Mesendoderm (in vitro differentiated cells): ENCODE results near the gene MCF2L2.

ENCODE experiments used
- DNase-seq: peaks from one replicate; pipeline ENCODE4 v3.0.0; 2013
- H2AK5ac ChIP-seq: 2 replicates; pipeline ENCODE4 v1.6.1; 2013; ENCODE audit warnings: low read length, inconsistent platforms
- H2BK120ac ChIP-seq: 2 replicates; pipeline ENCODE4 v1.6.1; 2013; ENCODE audit warnings: low read depth, mild to moderate bottlenecking, low read length, moderate library complexity, mixed read lengths
- H2BK15ac ChIP-seq: replicated peaks from 2 replicates; pipeline ENCODE4 v1.6.1; 2013; ENCODE audit warnings: low read depth, mild to moderate bottlenecking, moderate library complexity
- H2BK5ac ChIP-seq: 2 replicates; pipeline ENCODE4 v1.6.1; 2013; ENCODE audit warnings: low read length, inconsistent platforms
- H3K18ac ChIP-seq: 2 replicates; pipeline ENCODE4 v1.6.1; 2013; ENCODE audit warnings: mild to moderate bottlenecking, low read length, mixed read lengths
- H3K23ac ChIP-seq: one replicate; pipeline ENCODE4 v1.6.1; 2013; ENCODE audit warnings: low read length
- H3K27ac ChIP-seq: 2 replicates; pipeline ENCODE4 v1.5.1; 2013; ENCODE audit warnings: low read depth, mild to moderate bottlenecking, inconsistent platforms, low read length, moderate library complexity
- H3K27me3 ChIP-seq: 2 replicates; pipeline ENCODE4 v1.6.1; 2013; ENCODE audit warnings: low read length, control low read depth, mild to moderate bottlenecking, inconsistent platforms; ENCODE audit not compliant: insufficient read depth, poor library complexity
- H3K36me3 ChIP-seq: 2 replicates; pipeline ENCODE4 v1.6.1; 2013; ENCODE audit warnings: low read length, inconsistent platforms; ENCODE audit not compliant: control insufficient read depth, insufficient read depth
- H3K4ac ChIP-seq: one replicate; pipeline ENCODE4 v1.6.1; 2013; ENCODE audit warnings: low read depth, mild to moderate bottlenecking, low read length, moderate library complexity
- H3K4me1 ChIP-seq: 2 replicates; pipeline ENCODE4 v1.6.1; 2013; ENCODE audit warnings: low read depth, low read length, inconsistent platforms; ENCODE audit not compliant: control insufficient read depth
- H3K4me2 ChIP-seq: 2 replicates; pipeline ENCODE4 v1.6.1; 2013; ENCODE audit warnings: low read length
- H3K4me3 ChIP-seq: 2 replicates; pipeline ENCODE4 v1.5.1; 2013; ENCODE audit warnings: mild to moderate bottlenecking, low read length
- H3K56ac ChIP-seq: one replicate; pipeline ENCODE4 v1.6.1; 2013; ENCODE audit warnings: low read length
- H3K79me1 ChIP-seq: 2 replicates; pipeline ENCODE4 v1.6.1; 2013; ENCODE audit warnings: low read length, inconsistent platforms
- H3K79me2 ChIP-seq: 2 replicates; pipeline ENCODE4 v1.6.1; 2013; ENCODE audit warnings: mild to moderate bottlenecking, low read length; ENCODE audit not compliant: control insufficient read depth, insufficient read depth
- H3K9ac ChIP-seq: 2 replicates; pipeline ENCODE4 v1.6.1; 2013; ENCODE audit warnings: low read length, inconsistent platforms
- H4K5ac ChIP-seq: one replicate; pipeline ENCODE4 v1.6.1; 2013; ENCODE audit warnings: low read length
- H4K8ac ChIP-seq: one replicate; pipeline ENCODE4 v1.6.1; 2013; ENCODE audit warnings: low read depth, mild to moderate bottlenecking, control low read depth, low read length, moderate library complexity
- WGBS: extraction: QIAGEN DNeasy Blood & Tissue Kit; methylation state at CpG from one replicate; pipeline ENCODE4 v1.1.7; 2013; ENCODE audit warnings: low lambda C conversion rate, missing lambda C conversion rate; ENCODE audit not compliant: insufficient coverage; ENCODE audit errors: extremely low coverage; 5-methylcytosine and 5-hydroxymethylcytosine counted together

Gene MCF2L2

GRCh38 chr3:183222631-183223235, 205.7 kb downstream of the MCF2L2 start:
- no peaks in the 10 kb centered on the region for H3K79me2 ChIP-seq
- H2AK5ac ChIP-seq = no peak overlapping the region
- H2BK120ac ChIP-seq = no peak overlapping the region
- no peak overlapping the region for H4K5ac ChIP-seq
- no peak overlapping the region for H3K23ac ChIP-seq
- no peak overlapping the region for H2BK5ac ChIP-seq
- no peaks in the 10 kb centered on the region for H3K79me1 ChIP-seq
- no peak overlapping the region for H3K27ac ChIP-seq
- DNase-seq = peak; percentile 21
- H3K4me2 ChIP-seq = no peak overlapping the region
- no CpG with 5 or more reads among the region's 3 CpGs for WGBS
- no peak overlapping the region for H2BK15ac ChIP-seq
- no peak overlapping the region for H3K4me3 ChIP-seq
- no peak overlapping the region for H3K9ac ChIP-seq
- no peak overlapping the region for H3K4ac ChIP-seq
- no peak overlapping the region for H3K18ac ChIP-seq
- no peak overlapping the region for H4K8ac ChIP-seq
- peaks cover 2% of the 10 kb centered on the region for H3K4me1 ChIP-seq
- no peak overlapping the region for H3K56ac ChIP-seq
- no peaks in the 10 kb centered on the region for H3K27me3 ChIP-seq
- no peaks in the 10 kb centered on the region for H3K36me3 ChIP-seq

- no peak overlapping the region for H3K27ac ChIP-seq
- H3K79me1 ChIP-seq = no peaks in the 10 kb centered on the region
- peaks cover 2% of the 10 kb centered on the region for H3K4me1 ChIP-seq
- H3K4ac ChIP-seq = no peak overlapping the region
- no peaks in the 10 kb centered on the region for H3K27me3 ChIP-seq
- H3K23ac ChIP-seq = no peak overlapping the region
- H3K18ac ChIP-seq = no peak overlapping the region
- no peaks in the 10 kb centered on the region for H3K79me2 ChIP-seq
- WGBS = no CpG with 5 or more reads among the region's 5 CpGs
- H3K4me2 ChIP-seq = no peak overlapping the region
- no peak overlapping the region for H4K8ac ChIP-seq
- no peak overlapping the region for H2AK5ac ChIP-seq
- H4K5ac ChIP-seq = no peak overlapping the region
- H3K9ac ChIP-seq = no peak overlapping the region
- H2BK5ac ChIP-seq = no peak overlapping the region
- no peaks in the 10 kb centered on the region for H3K36me3 ChIP-seq
- no peak for DNase-seq
- no peak overlapping the region for H3K56ac ChIP-seq
- H2BK15ac ChIP-seq = no peak overlapping the region
- H2BK120ac ChIP-seq = no peak overlapping the region
- no peak overlapping the region for H3K4me3 ChIP-seq
Observed at GRCh38 chr3:183220828-183221227, 207.6 kb downstream of the MCF2L2 start.

- Histone ChIP-seq H2BK15ac (no peak overlapping the region), H3K23ac (no peak overlapping the region), H3K18ac (no peak overlapping the region), H3K56ac (no peak overlapping the region), H3K4ac (no peak overlapping the region), H2AK5ac (no peak overlapping the region), H3K4me2 (no peak overlapping the region), H3K4me1 (peaks cover 2% of the 10 kb centered on the region), H3K27ac (no peak overlapping the region), H3K79me1 (no peaks in the 10 kb centered on the region), H2BK5ac (no peak overlapping the region), H2BK120ac (no peak overlapping the region), H3K79me2 (no peaks in the 10 kb centered on the region), H4K8ac (no peak overlapping the region), H3K9ac (no peak overlapping the region), H3K36me3 (no peaks in the 10 kb centered on the region), H3K27me3 (no peaks in the 10 kb centered on the region), H4K5ac (no peak overlapping the region), H3K4me3 (no peak overlapping the region)
- no CpG with 5 or more reads among the region's 2 CpGs for WGBS
- no peak for DNase-seq
Observed at GRCh38 chr3:183218826-183219225, 209.6 kb downstream of the MCF2L2 start.

- Histone ChIP-seq H2BK5ac (no peak overlapping the region), H3K27me3 (no peaks in the 10 kb centered on the region), H3K9ac (no peak overlapping the region), H4K8ac (no peak overlapping the region), H2AK5ac (no peak overlapping the region), H3K4me3 (no peak overlapping the region), H3K4ac (no peak overlapping the region), H3K36me3 (no peaks in the 10 kb centered on the region), H3K79me2 (no peaks in the 10 kb centered on the region), H3K18ac (no peak overlapping the region), H3K79me1 (no peaks in the 10 kb centered on the region), H3K23ac (no peak overlapping the region), H4K5ac (no peak overlapping the region), H3K27ac (no peak overlapping the region), H2BK15ac (no peak overlapping the region), H3K4me2 (no peak overlapping the region), H2BK120ac (no peak overlapping the region), H3K56ac (no peak overlapping the region), H3K4me1 (peaks cover 2% of the 10 kb centered on the region)
- DNase-seq = no peak
- WGBS = no CpG with 5 or more reads among the region's 9 CpGs
Observed at GRCh38 chr3:183217548-183218332, 210.7 kb downstream of the MCF2L2 start.

- H3K18ac ChIP-seq = no peak overlapping the region
- WGBS = no CpG with 5 or more reads among the region's 4 CpGs
Observed at GRCh38 chr3:183215591-183216202, 212.7 kb downstream of the MCF2L2 start.

More at GRCh38 chr3:183215591-183216202, 212.7 kb downstream of the MCF2L2 start:
- no peak overlapping the region for H3K9ac ChIP-seq
- no peaks in the 10 kb centered on the region for H3K27me3 ChIP-seq
- no peak overlapping the region for H3K4me3 ChIP-seq
- no peak overlapping the region for H3K4me2 ChIP-seq
- H2BK120ac ChIP-seq = no peak overlapping the region
- H3K23ac ChIP-seq = no peak overlapping the region
- no peak overlapping the region for H2AK5ac ChIP-seq
- no peaks in the 10 kb centered on the region for H3K36me3 ChIP-seq
- no peak overlapping the region for H4K5ac ChIP-seq
- H2BK5ac ChIP-seq = no peak overlapping the region
- no peak overlapping the region for H3K27ac ChIP-seq
- no peaks in the 10 kb centered on the region for H3K79me1 ChIP-seq
- H3K56ac ChIP-seq = no peak overlapping the region
- H3K4me1 ChIP-seq = no peaks in the 10 kb centered on the region
- no peaks in the 10 kb centered on the region for H3K79me2 ChIP-seq
- H4K8ac ChIP-seq = no peak overlapping the region
- H3K4ac ChIP-seq = no peak overlapping the region
- H2BK15ac ChIP-seq = no peak overlapping the region
- no peak for DNase-seq
